ENCODE measurements around the gene MT1HL1. TPM values are rescaled to one million over a fixed set of nuclear protein-coding genes. Genes with fewer than 3 reads are reported as not detected.
"Not testable (repeated sequence)": the region's sequence is repeated elsewhere in the genome, so short reads cannot be mapped to it uniquely, and the experiment has no call there.

Gene MT1HL1
- total and polyA plus RNA-seq, 3 donors from 2014 or later, result not detected

DNA sequence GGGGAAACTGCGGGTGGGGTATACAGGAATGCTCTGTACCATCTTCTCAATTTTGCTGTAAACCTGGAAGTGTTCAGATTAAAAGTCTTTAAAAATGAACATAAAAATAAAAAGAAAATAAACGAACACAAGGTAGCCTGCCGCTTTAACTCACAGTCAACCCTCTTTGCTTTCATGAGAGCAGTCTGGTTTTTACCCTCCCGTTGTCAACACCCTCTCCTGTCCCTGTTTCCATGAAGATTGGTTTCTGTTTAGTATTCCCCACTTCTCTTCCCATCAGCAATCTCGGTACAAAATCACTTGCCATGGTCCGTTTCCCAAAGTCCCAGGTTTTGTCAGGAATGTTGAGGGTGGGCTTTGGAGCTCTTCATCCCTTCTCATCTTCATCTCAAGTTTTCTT lies 28.8 kb downstream of the MT1HL1 start:
- H3K4me3 ChIP-seq, result no peak overlapping the region
- H3K36me3 ChIP-seq (ENCODE audit: low read depth, missing control alignments), result no peaks in the 10 kb centered on the region
- H3K9me3 ChIP-seq, result no peaks in the 10 kb centered on the region
- WGBS, 2 donors, result 89 to 94% methylated on average over 6 of the region's 6 CpGs
- no peak overlapping the region for H3K27ac ChIP-seq
- intact Hi-C loops (cut with DNase I; ENCODE audit: low total_unique reads), result no loop called here
- DNase-seq, result no peak
- no peaks in the 10 kb centered on the region for H3K4me1 ChIP-seq
- TF ChIP-seq, protein P1, sequence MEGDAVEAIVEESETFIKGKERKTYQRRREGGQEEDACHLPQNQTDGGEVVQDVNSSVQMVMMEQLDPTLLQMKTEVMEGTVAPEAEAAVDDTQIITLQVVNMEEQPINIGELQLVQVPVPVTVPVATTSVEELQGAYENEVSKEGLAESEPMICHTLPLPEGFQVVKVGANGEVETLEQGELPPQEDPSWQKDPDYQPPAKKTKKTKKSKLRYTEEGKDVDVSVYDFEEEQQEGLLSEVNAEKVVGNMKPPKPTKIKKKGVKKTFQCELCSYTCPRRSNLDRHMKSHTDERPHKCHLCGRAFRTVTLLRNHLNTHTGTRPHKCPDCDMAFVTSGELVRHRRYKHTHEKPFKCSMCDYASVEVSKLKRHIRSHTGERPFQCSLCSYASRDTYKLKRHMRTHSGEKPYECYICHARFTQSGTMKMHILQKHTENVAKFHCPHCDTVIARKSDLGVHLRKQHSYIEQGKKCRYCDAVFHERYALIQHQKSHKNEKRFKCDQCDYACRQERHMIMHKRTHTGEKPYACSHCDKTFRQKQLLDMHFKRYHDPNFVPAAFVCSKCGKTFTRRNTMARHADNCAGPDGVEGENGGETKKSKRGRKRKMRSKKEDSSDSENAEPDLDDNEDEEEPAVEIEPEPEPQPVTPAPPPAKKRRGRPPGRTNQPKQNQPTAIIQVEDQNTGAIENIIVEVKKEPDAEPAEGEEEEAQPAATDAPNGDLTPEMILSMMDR (IDR thresholded peaks at IDR 0.05), result no peak
- no peak for TF ChIP-seq POLR2A (IDR thresholded peaks at IDR 0.05)
- no peaks in the 10 kb centered on the region for H3K27me3 ChIP-seq

DNA sequence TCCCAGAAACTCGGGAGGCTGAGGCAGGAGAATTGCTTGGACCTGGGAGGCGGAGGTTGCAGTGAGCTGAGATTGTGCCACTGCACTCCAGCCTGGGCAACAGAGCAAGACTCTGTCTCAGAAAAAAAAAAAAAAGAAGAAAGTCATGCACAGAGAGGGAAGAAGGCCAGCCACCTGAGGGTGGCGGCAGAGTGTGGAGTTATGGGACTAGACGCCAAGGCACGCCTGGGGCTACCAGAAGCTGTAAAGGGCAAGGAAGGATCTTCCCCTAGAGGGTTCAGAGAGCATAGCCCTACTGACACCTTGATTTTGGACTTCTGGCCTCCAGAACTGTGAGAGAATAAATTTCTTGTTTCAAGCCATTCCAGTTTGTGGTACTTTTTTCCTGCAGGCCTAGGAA lies 30.2 kb downstream of the MT1HL1 start:
- H3K4me3 ChIP-seq; H3K4me1 ChIP-seq; H3K9me3 ChIP-seq; intact Hi-C loops (cut with DNase I; ENCODE audit: low total_unique reads); H3K27ac ChIP-seq; H3K36me3 ChIP-seq (ENCODE audit: low read depth, missing control alignments); H3K27me3 ChIP-seq; DNase-seq: not testable (repeated sequence)
- 72 to 78% methylated on average over 5 of the region's 5 CpGs for WGBS, 2 donors

DNA sequence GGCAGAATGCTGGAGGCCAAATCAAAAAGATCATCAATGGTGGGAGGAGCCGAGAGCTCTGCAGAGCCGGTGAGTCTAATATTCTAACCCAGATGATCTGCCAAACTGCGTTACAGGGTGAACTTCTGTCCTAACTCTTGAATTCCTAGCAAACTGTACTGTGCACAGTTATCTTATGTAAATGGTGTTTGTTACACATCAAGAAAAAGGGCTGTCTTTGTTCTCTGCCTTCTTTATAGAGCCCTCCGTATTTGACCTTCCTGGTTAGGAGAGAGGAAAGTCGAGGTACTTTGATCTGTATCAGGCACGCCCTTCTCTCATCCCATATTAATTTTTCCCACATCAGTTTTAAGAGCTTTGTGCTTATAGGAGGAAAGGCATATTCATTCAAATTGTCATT lies 37.6 kb downstream of the MT1HL1 start:
- intact Hi-C loops (cut with DNase I; ENCODE audit: low total_unique reads), result no loop called here
- Histone ChIP-seq H3K4me3 (no peak overlapping the region), H3K27me3 (no peaks in the 10 kb centered on the region), H3K27ac (no peak overlapping the region), H3K9me3 (no peaks in the 10 kb centered on the region), H3K36me3 (ENCODE audit: low read depth, missing control alignments) (no peaks in the 10 kb centered on the region), H3K4me1 (no peaks in the 10 kb centered on the region)
- no peak for DNase-seq
- TF ChIP-seq, protein P1 (IDR thresholded peaks at IDR 0.05), result no peak
- no peak for TF ChIP-seq POLR2A (IDR thresholded peaks at IDR 0.05)
- WGBS, 2 donors, result 64 to 68% methylated on average over 6 of the region's 6 CpGs

DNA sequence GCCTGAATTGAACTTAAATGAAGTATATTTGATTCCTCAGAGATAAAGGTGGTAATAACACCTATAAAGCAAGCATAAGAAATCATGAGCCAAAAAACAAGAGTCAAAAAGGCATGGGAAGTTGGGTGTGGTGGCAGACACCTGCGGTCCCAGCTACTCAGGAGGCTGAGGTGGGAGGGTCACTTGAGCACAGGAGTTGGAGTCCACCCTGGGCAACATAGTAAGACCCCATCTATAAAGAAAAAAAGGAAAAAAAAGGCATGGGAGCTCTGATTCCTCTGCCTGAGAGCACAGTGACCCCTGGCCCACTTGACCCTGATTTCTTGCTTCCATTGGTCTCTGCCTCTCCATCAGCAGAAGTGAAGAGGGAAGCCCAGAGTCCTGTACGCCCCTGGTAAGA lies 40.3 kb downstream of the MT1HL1 start:
- Histone ChIP-seq H3K4me1 (no peaks in the 10 kb centered on the region), H3K36me3 (ENCODE audit: low read depth, missing control alignments) (no peaks in the 10 kb centered on the region), H3K27ac (no peak overlapping the region), H3K27me3 (no peaks in the 10 kb centered on the region), H3K9me3 (no peaks in the 10 kb centered on the region), H3K4me3 (no peak overlapping the region)
- WGBS, 2 donors, result 88 to 97% methylated on average over 2 of the region's 2 CpGs
- intact Hi-C loops (cut with DNase I; ENCODE audit: low total_unique reads), result no loop called here
- TF ChIP-seq, protein P1 (IDR thresholded peaks at IDR 0.05), result no peak
- TF ChIP-seq POLR2A (IDR thresholded peaks at IDR 0.05), result no peak
- DNase-seq, result no peak

DNA sequence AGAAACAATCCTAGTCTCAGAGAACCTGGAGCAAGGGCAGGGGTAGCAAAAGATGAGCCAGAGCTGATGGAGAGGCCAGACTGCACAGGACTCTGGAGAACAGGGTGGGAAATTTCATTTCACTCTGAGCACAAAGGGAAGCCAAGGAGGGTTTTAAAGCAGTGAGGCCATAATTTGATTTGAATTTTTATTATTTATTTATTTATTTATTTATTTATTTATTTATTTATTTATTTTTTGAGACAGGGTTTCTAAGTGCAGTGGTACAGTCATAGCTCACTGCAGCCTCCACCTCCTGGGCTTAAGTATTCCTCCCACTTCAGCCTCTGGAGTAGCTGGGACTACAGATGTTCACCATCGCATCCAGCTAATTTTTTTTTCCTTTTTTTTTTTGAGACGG lies 45.1 kb downstream of the MT1HL1 start:
- intact Hi-C loops (cut with DNase I; ENCODE audit: low total_unique reads), result no loop called here
- Histone ChIP-seq H3K9me3 (no peaks in the 10 kb centered on the region), H3K4me3 (no peak overlapping the region), H3K4me1 (no peaks in the 10 kb centered on the region), H3K36me3 (ENCODE audit: low read depth, missing control alignments) (no peaks in the 10 kb centered on the region), H3K27me3 (no peaks in the 10 kb centered on the region), H3K27ac (no peak overlapping the region)
- DNase-seq, result no peak
- 93 to 98% methylated on average over 2 of the region's 2 CpGs for WGBS, 2 donors
- TF ChIP-seq, protein P1 (IDR thresholded peaks at IDR 0.05), result no peak
- TF ChIP-seq POLR2A (IDR thresholded peaks at IDR 0.05), result no peak

All from testis (tissue), 3 donors.